HepG2 (cell line): Measurements from ENCODE around the gene SNX13. TPM values are rescaled to one million over a fixed set of nuclear protein-coding genes. Genes with fewer than 3 reads are reported as not detected.

Source experiments
- ATAC-seq: fragments of 200-7000 bp; cut with Tn5 transposase; 3 replicates; pipeline ENCODE4 v1.9.1; 2020; ENCODE audit warnings: mild to moderate bottlenecking, moderate library complexity
- BruUV-seq: library from RNA; stranded (reverse); fragments of 400-500 nt; replicated peaks from 2 replicates; lab custom pipeline; 2021; lab: Mats Ljungman, UMichigan
- CTCF ChIA-PET: fragments of 300-600 bp; formaldehyde crosslinking; extraction: SDS; loops from one replicate; lab custom pipeline; 2021; ENCODE audit warnings: low total read pairs, inconsistent platforms, low intra/inter-chr PET ratio; lab: Yijun Ruan, JAX
- POLR2A ChIA-PET: fragments of 350-600 bp; sonication (Branson Sonifier 250); formaldehyde crosslinking; loops from one replicate; lab custom pipeline; 2020; ENCODE audit warnings: antibody characterized with exemption, inconsistent platforms; lab: Yijun Ruan, JAX
- DNase-seq: peaks from one replicate; pipeline ENCODE4 v3.0.0-alpha.2; 2015; ENCODE audit warnings: low spot score
- FAIRE-seq: peaks from 3 replicates; lab custom pipeline; 2011; peaks lifted over from hg19 to GRCh38; lab: Jason Lieb, UNC
- H2AFZ ChIP-seq: one replicate; pipeline ENCODE4 v1.6.1; 2011; ENCODE audit warnings: low read length, inconsistent platforms
- H3K27ac ChIP-seq: fragments of 300-600 bp; 3 replicates; pipeline ENCODE4 v1.8.0; 2011; ENCODE audit warnings: mixed run types, mild to moderate bottlenecking, mixed read lengths, low read length, inconsistent platforms; ENCODE audit not compliant: insufficient read depth; ENCODE audit errors: extremely low read length
- H3K27me3 ChIP-seq, 2 experiments: fragments of 200-600 bp in 1 of 2; 2 replicates in 1 of 2; 3 replicates in 1 of 2; pipeline versions ENCODE4 v1.6.0 to v1.8.0; 2011; ENCODE audit warnings: low read length in 2 of 2, mild to moderate bottlenecking in 2 of 2, moderate library complexity in 2 of 2, inconsistent platforms in 1 of 2; ENCODE audit not compliant: insufficient read depth in 2 of 2, control insufficient read depth in 1 of 2
- H3K36me3 ChIP-seq, 2 experiments: fragments of 200-600 bp in 1 of 2; replicated peaks in 1 of 2; 2 replicates in 1 of 2; 3 replicates in 1 of 2; pipeline versions ENCODE4 v1.5.1 to v1.8.0; 2011; ENCODE audit warnings: low read length in 2 of 2, inconsistent platforms in 1 of 2; ENCODE audit not compliant: insufficient read depth in 2 of 2, control insufficient read depth in 1 of 2
- H3K4me1 ChIP-seq: 2 replicates; pipeline ENCODE4 v1.5.1; 2012; ENCODE audit warnings: low read length, inconsistent platforms; ENCODE audit not compliant: insufficient read depth
- H3K4me2 ChIP-seq: 2 replicates; pipeline ENCODE4 v1.6.0; 2011; ENCODE audit warnings: low read depth, low read length, inconsistent platforms
- H3K4me3 ChIP-seq, 3 experiments: fragments of 200-600 bp in 1 of 3; sonication (generic), shearing (Covaris generic) in 1 of 3; replicated peaks in 1 of 3; 2 replicates each; pipeline ENCODE4 v1.5.1; 2011 to 2016; ENCODE audit warnings: low read length in 3 of 3, inconsistent platforms in 2 of 3, low read depth in 2 of 3, mild to moderate bottlenecking in 2 of 3, control low read depth in 1 of 3, mixed read lengths in 1 of 3; ENCODE audit not compliant: insufficient read depth in 1 of 3
- H3K79me2 ChIP-seq: one replicate; pipeline ENCODE4 v1.6.1; 2011; ENCODE audit warnings: low read length, inconsistent platforms; ENCODE audit not compliant: insufficient read depth
- H3K9ac ChIP-seq: 2 replicates; pipeline ENCODE4 v1.6.0; 2011; ENCODE audit warnings: mild to moderate bottlenecking, low read depth, low read length, inconsistent platforms; ENCODE audit not compliant: insufficient read depth
- H3K9me3 ChIP-seq: 2 replicates; pipeline ENCODE4 v1.5.1; 2012; ENCODE audit warnings: mild to moderate bottlenecking, low read length
- H4K20me1 ChIP-seq: 2 replicates; pipeline ENCODE4 v1.6.0; 2011; ENCODE audit warnings: inconsistent platforms, mild to moderate bottlenecking, low read length, moderate library complexity; ENCODE audit not compliant: insufficient read depth
- EED ChIP-seq: sonication (generic); formaldehyde crosslinking; IDR thresholded peaks from 2 replicates; pipeline ENCODE4 v1.5.0; 2020; ENCODE audit warnings: mild to moderate bottlenecking, missing genetic modification reagents
- HCFC1 ChIP-seq: fragments of 150-350 bp; IDR thresholded peaks from 2 replicates; pipeline ENCODE4 v1.6.1; 2014; ENCODE audit warnings: low read depth, low read length
- IRF2 ChIP-seq: IDR thresholded peaks from 2 replicates; pipeline ENCODE4 v1.6.1; 2018; ENCODE audit warnings: missing genetic modification reagents, missing compliant biosample characterization
- PLSCR1 ChIP-seq: sonication (generic); formaldehyde crosslinking; IDR thresholded peaks from 2 replicates; pipeline ENCODE4 v1.5.0; 2020; ENCODE audit warnings: missing genetic modification reagents, mild to moderate bottlenecking, borderline replicate concordance
- POGZ ChIP-seq: sonication (generic); formaldehyde crosslinking; IDR thresholded peaks from 2 replicates; pipeline ENCODE4 v1.4.0; 2020; ENCODE audit warnings: mild to moderate bottlenecking, missing genetic modification reagents
- XRCC5 ChIP-seq: fragments of 200-400 bp; formaldehyde crosslinking; optimal IDR thresholded peaks from 2 replicates; pipeline ENCODE3; 2017; ENCODE audit warnings: mild to moderate bottlenecking, low read length
- ZBTB3 ChIP-seq: sonication (generic); formaldehyde crosslinking; IDR thresholded peaks from 2 replicates; pipeline ENCODE4 v1.4.0; 2020; ENCODE audit warnings: low read depth, mild to moderate bottlenecking, moderate library complexity, missing genetic modification reagents, borderline replicate concordance
- ZNF280D ChIP-seq: sonication (generic); formaldehyde crosslinking; IDR thresholded peaks from 2 replicates; pipeline ENCODE4 v1.5.1; 2020; ENCODE audit warnings: mild to moderate bottlenecking, missing genetic modification reagents
- ZNF30 ChIP-seq: sonication (generic); formaldehyde crosslinking; IDR thresholded peaks from 2 replicates; pipeline ENCODE4 v1.5.0; 2020; ENCODE audit warnings: mild to moderate bottlenecking, missing genetic modification reagents
- ZNF33B ChIP-seq: sonication (generic); formaldehyde crosslinking; IDR thresholded peaks from 2 replicates; pipeline ENCODE4 v1.5.1; 2020; ENCODE audit warnings: mild to moderate bottlenecking, missing genetic modification reagents
- ZNF34 ChIP-seq: sonication (generic); formaldehyde crosslinking; IDR thresholded peaks from 2 replicates; pipeline ENCODE4 v1.4.0; 2020; ENCODE audit warnings: mild to moderate bottlenecking, missing genetic modification reagents, borderline replicate concordance
- WGBS: methylation state at CpG from one replicate; pipeline ENCODE4 v1.1.6; 2017; ENCODE audit warnings: low lambda C conversion rate; 5-methylcytosine and 5-hydroxymethylcytosine counted together
- in situ Hi-C: cut with HindIII; loops from 2 replicates; pipeline ENCODE4 v1.10.0; 2017; ENCODE audit warnings: low pct_unique_long_range_greater_than_20kb; ENCODE audit not compliant: extremely low pct_ligation_motif_present
- intact Hi-C: fragments of 100-400 bp; cut with micrococcal nuclease; formaldehyde crosslinking; loops from one replicate; pipeline ENCODE4 v1.10.0; 2022; ENCODE audit not compliant: unreplicated experiment
- polyA plus RNA-seq, 8 experiments: library from polyadenylated mRNA; depleted of rRNA in 3 of 8; stranded (reverse) in 7 of 8; unstranded in 1 of 8; fragments of >200 nt; fragmentation: Illumina TruSeq in 4 of 8; extraction: Trizol in 4 of 8; gene quantifications; 2 replicates each; pipeline versions ENCODE4 v1.2.1 to v1.2.3, GENCODE V29; 2011 to 2016; ENCODE audit warnings: low read depth in 4 of 8, missing spikeins in 1 of 8, mixed read lengths in 1 of 8; ENCODE audit not compliant: insufficient read depth in 1 of 8
- total RNA-seq, 5 experiments: library from RNA; depleted of rRNA; stranded (reverse); fragments of >200 nt; fragmentation: Illumina TruSeq; extraction: Trizol; gene quantifications; 2 replicates each; pipeline ENCODE4 v1.2.3, GENCODE V29; 2016; ENCODE audit warnings: low read depth in 1 of 5

SNX13 gene
- total and polyA plus RNA-seq, 2 of the 13 experiments (the other 11 are each of a cell fraction or from before 2014, with no cell fraction given): 14.3 to 32.3 TPM

- no peak for TF ChIP-seq PLSCR1
- TF ChIP-seq, all 625 proteins: peak for 0
Observed at GRCh38 chr7:17743316-17743715, 197.0 kb downstream of the SNX13 start (continued).

- Histone ChIP-seq H3K9ac (no peak overlapping the region), H3K27ac (no peak overlapping the region), H3K79me2 (no peaks in the 10 kb centered on the region), H3K9me3 (no peaks in the 10 kb centered on the region), H3K4me1 (no peaks in the 10 kb centered on the region), H2AFZ (no peak overlapping the region), H3K27me3 (no peaks in the 10 kb centered on the region), H4K20me1 (no peaks in the 10 kb centered on the region), H3K36me3 (no peaks in the 10 kb centered on the region), H3K4me3 (no peak overlapping the region)
- in situ Hi-C loops (no loop called here), intact Hi-C loops (no loop called here)
- ChIA-PET CTCF (no interaction called here), POLR2A (no interaction called here)
- no TSS peak for BruUV-seq
- no peak for FAIRE-seq
- TF ChIP-seq ZNF34 (CRISPR knock-in tag) (no peak), POGZ (CRISPR knock-in tag) (no peak), HCFC1 (no peak), EED (CRISPR knock-in tag) (no peak), ZNF30 (CRISPR knock-in tag) (no peak), ZNF33B (no peak), ZBTB3 (CRISPR knock-in tag) (no peak), ZNF280D (CRISPR knock-in tag) (no peak), XRCC5 (no peak), IRF2 (no peak)
- TF ChIP-seq, all 625 proteins: peak for 0
- no peak for DNase-seq
- no peak for ATAC-seq
- WGBS: 0% methylated on average over 1 of the region's 2 CpGs
- H3K4me2 ChIP-seq: no peak overlapping the region
Observed at GRCh38 chr7:17741426-17741825, 198.9 kb downstream of the SNX13 start.

Other genes starting within 250 kb of the SNX13 start
- not detected in 2 replicates for gene PRPS1L1, start 87.4 kb upstream of the SNX13 start, total RNA-seq (2016; rRNA removed; fragmentation: Illumina TruSeq; extraction: Trizol)
- not detected in 2 replicates for gene PRPS1L1, start 87.4 kb upstream of the SNX13 start, polyA plus RNA-seq (2011; rRNA removed)